Neural cell (in vitro differentiated cells): ENCODE measurements around the gene MYCBPAP. TPM values are rescaled to one million over a fixed set of nuclear protein-coding genes. Genes with fewer than 3 reads are reported as not detected.

ENCODE experiments used
- H2AFZ ChIP-seq: fragments of 200-600, 300-800 bp; sonication (generic), shearing (Covaris generic); 2 replicates; pipeline ENCODE4 v1.6.0; 2014; ENCODE audit warnings: low read depth, mild to moderate bottlenecking, antibody characterized with exemption, low read length, moderate library complexity
- H3F3A ChIP-seq: fragments of 200-600 bp; shearing (Covaris generic); 2 replicates; pipeline ENCODE4 v1.6.1; 2016; ENCODE audit warnings: mild to moderate bottlenecking, moderate library complexity, mixed read lengths, antibody characterized with exemption, low read length; ENCODE audit not compliant: insufficient read depth, poor library complexity, severe bottlenecking
- H3K27ac ChIP-seq: fragments of 200-600, 300-800 bp; sonication (generic), shearing (Covaris generic); 2 replicates; pipeline ENCODE4 v1.5.1; 2014; ENCODE audit warnings: mild to moderate bottlenecking, low read length, moderate library complexity
- H3K27me3 ChIP-seq: fragments of 300-800, 200-600 bp; sonication (generic), shearing (Covaris generic); 2 replicates; pipeline ENCODE4 v1.6.0; 2014; ENCODE audit warnings: mild to moderate bottlenecking, low read depth, low read length, moderate library complexity; ENCODE audit not compliant: insufficient read depth
- H3K36me3 ChIP-seq: fragments of 300-800, 200-600 bp; sonication (generic), shearing (Covaris generic); 2 replicates; pipeline ENCODE4 v1.5.1; 2014; ENCODE audit warnings: mild to moderate bottlenecking, antibody characterized with exemption, low read length, moderate library complexity; ENCODE audit not compliant: insufficient read depth
- H3K4me2 ChIP-seq: fragments of 300-800, 200-600 bp; sonication (generic), shearing (Covaris generic); 2 replicates; pipeline ENCODE4 v1.6.0; 2014; ENCODE audit warnings: mild to moderate bottlenecking, low read length
- H3K4me3 ChIP-seq: fragments of 300-800, 200-600 bp; sonication (generic), shearing (Covaris generic); 2 replicates; pipeline ENCODE4 v1.5.1; 2014; ENCODE audit warnings: mild to moderate bottlenecking, low read length, moderate library complexity
- H3K79me2 ChIP-seq: fragments of 200-600 bp; shearing (Covaris generic); replicated peaks from 2 replicates; pipeline ENCODE4 v1.6.0; 2014; ENCODE audit warnings: mild to moderate bottlenecking, low read length, moderate library complexity; ENCODE audit not compliant: insufficient read depth
- H3K9ac ChIP-seq: fragments of 300-800, 200-600 bp; sonication (generic), shearing (Covaris generic); 2 replicates; pipeline ENCODE4 v1.6.1; 2016; ENCODE audit warnings: mild to moderate bottlenecking, low read length, mixed read lengths
- H3K9me2 ChIP-seq: fragments of 200-600 bp; shearing (Covaris generic); 2 replicates; pipeline ENCODE4 v1.6.1; 2016; ENCODE audit warnings: mild to moderate bottlenecking, low read length, mixed read lengths; ENCODE audit not compliant: insufficient read depth
- H3K9me3 ChIP-seq: fragments of 200-600, 300-800 bp; sonication (generic), shearing (Covaris generic); 2 replicates; pipeline ENCODE4 v1.6.1; 2016; ENCODE audit warnings: mild to moderate bottlenecking, mixed run types, low read length, moderate library complexity, mixed read lengths
- H4K20me1 ChIP-seq: fragments of 200-600 bp; shearing (Covaris generic); 2 replicates; pipeline ENCODE4 v1.6.1; 2016; ENCODE audit warnings: mild to moderate bottlenecking, mixed run types; ENCODE audit not compliant: insufficient read depth
- EP300 ChIP-seq: fragments of 450-650 bp; conservative IDR thresholded peaks from 2 replicates; pipeline ENCODE4 v1.6.1; 2014; ENCODE audit warnings: antibody characterized with exemption, mild to moderate bottlenecking, moderate library complexity; ENCODE audit not compliant: poor library complexity, severe bottlenecking
- EZH2 ChIP-seq: fragments of 200-600, 300-800 bp; shearing (Covaris generic), sonication (generic); IDR thresholded peaks from 2 replicates; pipeline ENCODE4 v1.6.1; 2014; ENCODE audit warnings: antibody characterized with exemption, low read length, borderline replicate concordance, mild to moderate bottlenecking; ENCODE audit not compliant: insufficient read depth, poor library complexity, severe bottlenecking
- MXI1 ChIP-seq: fragments of 450-650 bp; conservative IDR thresholded peaks from 2 replicates; pipeline ENCODE4 v1.6.1; 2014; ENCODE audit warnings: antibody characterized with exemption, mild to moderate bottlenecking; ENCODE audit not compliant: poor library complexity, severe bottlenecking
- POLR2AphosphoS5 ChIP-seq: IDR thresholded peaks from 2 replicates; pipeline ENCODE4 v1.6.1; 2012
- RAD21 ChIP-seq: fragments of 450-650 bp; conservative IDR thresholded peaks from 2 replicates; pipeline ENCODE4 v1.6.1; 2014; ENCODE audit warnings: antibody characterized with exemption, mild to moderate bottlenecking, moderate library complexity
- SMC3 ChIP-seq: fragments of 450-650 bp; conservative IDR thresholded peaks from 2 replicates; pipeline ENCODE4 v1.6.1; 2014; ENCODE audit warnings: antibody characterized with exemption, mild to moderate bottlenecking, moderate library complexity; ENCODE audit not compliant: poor library complexity
- TAF1 ChIP-seq: IDR thresholded peaks from 2 replicates; pipeline ENCODE4 v1.6.1; 2012; ENCODE audit warnings: low read depth
- polyA plus RNA-seq: library from polyadenylated mRNA; depleted of rRNA; stranded (reverse); fragments of >200 nt; gene quantifications from 2 replicates; pipeline ENCODE4 v1.2.3, GENCODE V29; 2014
- TF ChIP-seq, protein P1 (sequence below): fragments of 450-650 bp; IDR thresholded peaks from 2 replicates; pipeline ENCODE4 v1.5.1; 2014; ENCODE audit warnings: antibody characterized with exemption, mild to moderate bottlenecking, moderate library complexity; ENCODE audit not compliant: poor library complexity, severe bottlenecking
- TF ChIP-seq, protein P2 (sequence below): IDR thresholded peaks from 2 replicates; pipeline ENCODE4 v1.6.1; 2012; ENCODE audit warnings: borderline replicate concordance

Gene MYCBPAP
- polyA plus RNA-seq, 1 donor from 2014 or later, result 0.35 TPM

- TF ChIP-seq EZH2, result no peak
- TF ChIP-seq POLR2AphosphoS5, result no peak
- TF ChIP-seq TAF1, result no peak
- TF ChIP-seq EP300, result no peak
- TF ChIP-seq, protein P1, sequence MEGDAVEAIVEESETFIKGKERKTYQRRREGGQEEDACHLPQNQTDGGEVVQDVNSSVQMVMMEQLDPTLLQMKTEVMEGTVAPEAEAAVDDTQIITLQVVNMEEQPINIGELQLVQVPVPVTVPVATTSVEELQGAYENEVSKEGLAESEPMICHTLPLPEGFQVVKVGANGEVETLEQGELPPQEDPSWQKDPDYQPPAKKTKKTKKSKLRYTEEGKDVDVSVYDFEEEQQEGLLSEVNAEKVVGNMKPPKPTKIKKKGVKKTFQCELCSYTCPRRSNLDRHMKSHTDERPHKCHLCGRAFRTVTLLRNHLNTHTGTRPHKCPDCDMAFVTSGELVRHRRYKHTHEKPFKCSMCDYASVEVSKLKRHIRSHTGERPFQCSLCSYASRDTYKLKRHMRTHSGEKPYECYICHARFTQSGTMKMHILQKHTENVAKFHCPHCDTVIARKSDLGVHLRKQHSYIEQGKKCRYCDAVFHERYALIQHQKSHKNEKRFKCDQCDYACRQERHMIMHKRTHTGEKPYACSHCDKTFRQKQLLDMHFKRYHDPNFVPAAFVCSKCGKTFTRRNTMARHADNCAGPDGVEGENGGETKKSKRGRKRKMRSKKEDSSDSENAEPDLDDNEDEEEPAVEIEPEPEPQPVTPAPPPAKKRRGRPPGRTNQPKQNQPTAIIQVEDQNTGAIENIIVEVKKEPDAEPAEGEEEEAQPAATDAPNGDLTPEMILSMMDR, result no peak
- TF ChIP-seq, protein P2, sequence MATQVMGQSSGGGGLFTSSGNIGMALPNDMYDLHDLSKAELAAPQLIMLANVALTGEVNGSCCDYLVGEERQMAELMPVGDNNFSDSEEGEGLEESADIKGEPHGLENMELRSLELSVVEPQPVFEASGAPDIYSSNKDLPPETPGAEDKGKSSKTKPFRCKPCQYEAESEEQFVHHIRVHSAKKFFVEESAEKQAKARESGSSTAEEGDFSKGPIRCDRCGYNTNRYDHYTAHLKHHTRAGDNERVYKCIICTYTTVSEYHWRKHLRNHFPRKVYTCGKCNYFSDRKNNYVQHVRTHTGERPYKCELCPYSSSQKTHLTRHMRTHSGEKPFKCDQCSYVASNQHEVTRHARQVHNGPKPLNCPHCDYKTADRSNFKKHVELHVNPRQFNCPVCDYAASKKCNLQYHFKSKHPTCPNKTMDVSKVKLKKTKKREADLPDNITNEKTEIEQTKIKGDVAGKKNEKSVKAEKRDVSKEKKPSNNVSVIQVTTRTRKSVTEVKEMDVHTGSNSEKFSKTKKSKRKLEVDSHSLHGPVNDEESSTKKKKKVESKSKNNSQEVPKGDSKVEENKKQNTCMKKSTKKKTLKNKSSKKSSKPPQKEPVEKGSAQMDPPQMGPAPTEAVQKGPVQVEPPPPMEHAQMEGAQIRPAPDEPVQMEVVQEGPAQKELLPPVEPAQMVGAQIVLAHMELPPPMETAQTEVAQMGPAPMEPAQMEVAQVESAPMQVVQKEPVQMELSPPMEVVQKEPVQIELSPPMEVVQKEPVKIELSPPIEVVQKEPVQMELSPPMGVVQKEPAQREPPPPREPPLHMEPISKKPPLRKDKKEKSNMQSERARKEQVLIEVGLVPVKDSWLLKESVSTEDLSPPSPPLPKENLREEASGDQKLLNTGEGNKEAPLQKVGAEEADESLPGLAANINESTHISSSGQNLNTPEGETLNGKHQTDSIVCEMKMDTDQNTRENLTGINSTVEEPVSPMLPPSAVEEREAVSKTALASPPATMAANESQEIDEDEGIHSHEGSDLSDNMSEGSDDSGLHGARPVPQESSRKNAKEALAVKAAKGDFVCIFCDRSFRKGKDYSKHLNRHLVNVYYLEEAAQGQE, result no peak
- TF ChIP-seq RAD21, result no peak
- TF ChIP-seq MXI1, result no peak
- no peak for TF ChIP-seq SMC3
- Histone ChIP-seq H4K20me1 (no peaks in the 10 kb centered on the region), H2AFZ (no peak overlapping the region), H3K27ac (peak overlapping the region; percentile 94), H3K9me2 (no peaks in the 10 kb centered on the region), H3F3A (no peaks in the 10 kb centered on the region), H3K4me3 (peak overlapping the region; percentile 87), H3K9ac (peak overlapping the region; percentile 65), H3K9me3 (no peaks in the 10 kb centered on the region), H3K79me2 (no peaks in the 10 kb centered on the region), H3K4me2 (peak overlapping the region; percentile 71), H3K27me3 (peaks cover 28% of the 10 kb centered on the region), H3K36me3 (no peaks in the 10 kb centered on the region)
These were observed 56.7 kb downstream of the MYCBPAP start for GRCh38 chr17:50564916-50565315.

DNA sequence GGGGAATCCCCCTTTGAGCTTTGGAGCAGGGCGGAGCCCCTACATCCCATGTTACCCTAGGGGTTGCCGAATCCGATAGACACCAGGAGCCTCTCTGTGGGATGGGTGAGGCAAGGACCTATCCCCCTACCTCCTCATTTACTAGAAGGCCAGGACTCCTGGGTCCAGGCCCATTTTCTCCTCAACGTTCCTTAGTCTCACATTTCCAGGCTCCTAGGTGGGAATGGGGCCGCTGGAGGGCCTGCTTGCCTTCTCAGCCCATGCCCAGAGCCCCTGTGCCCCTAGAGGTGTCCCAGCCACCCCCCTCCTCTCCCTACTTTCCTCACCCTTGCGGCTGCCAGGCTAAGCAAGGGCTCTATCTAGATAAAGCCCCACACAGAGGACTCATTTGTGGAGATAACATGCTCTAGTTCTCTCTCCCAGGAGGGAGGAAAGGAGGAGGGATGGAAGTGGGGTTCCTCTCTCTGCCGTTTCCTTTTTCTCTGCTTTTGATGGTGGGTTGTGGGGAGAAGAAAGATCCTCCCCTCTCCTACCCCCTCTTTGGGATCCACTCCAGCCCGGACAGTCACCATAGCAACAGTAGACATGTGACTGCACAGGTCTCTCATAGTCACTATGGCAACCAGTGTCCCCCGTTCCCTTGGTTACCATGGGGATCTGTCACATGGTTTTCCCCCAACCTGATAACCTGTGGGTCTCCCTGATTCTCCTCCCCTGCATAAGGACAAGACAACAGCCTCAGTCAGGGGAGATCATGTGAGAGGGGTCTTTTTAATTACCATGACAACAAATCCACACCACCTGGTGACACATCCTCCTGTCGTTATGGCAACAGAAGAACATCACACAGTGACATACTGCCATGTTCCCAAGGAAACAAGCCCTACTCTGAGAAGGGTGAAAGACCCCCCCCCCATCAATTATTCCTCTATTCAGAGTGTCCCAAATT is 57.4 kb downstream of the MYCBPAP start:
- H3K9ac ChIP-seq, result peak overlapping the region; percentile 65
- H3K27me3 ChIP-seq, result peaks cover 24% of the 10 kb centered on the region

More for the DNA sequence above, 57.4 kb downstream of the MYCBPAP start:
- H3K36me3 ChIP-seq, result no peaks in the 10 kb centered on the region
- H4K20me1 ChIP-seq, result no peaks in the 10 kb centered on the region
- H3K79me2 ChIP-seq, result no peaks in the 10 kb centered on the region
- H3F3A ChIP-seq, result no peaks in the 10 kb centered on the region
- peak overlapping the region; percentile 87 for H3K4me3 ChIP-seq
- H3K9me2 ChIP-seq, result no peaks in the 10 kb centered on the region
- H3K9me3 ChIP-seq, result no peaks in the 10 kb centered on the region
- peak overlapping the region; percentile 94 for H3K27ac ChIP-seq
- H3K4me2 ChIP-seq, result peak overlapping the region; percentile 71
- TF ChIP-seq, protein P1, result no peak
- TF ChIP-seq EP300, result peak; percentile 93
- TF ChIP-seq SMC3, result no peak
- peak; percentile 98 for TF ChIP-seq MXI1
- TF ChIP-seq, protein P2, result peak; percentile 76
- TF ChIP-seq TAF1, result no peak
- no peak for TF ChIP-seq EZH2
- peak; percentile 81 for TF ChIP-seq POLR2AphosphoS5
- TF ChIP-seq RAD21, result no peak
- H2AFZ ChIP-seq, result no peak overlapping the region
